Astrocyte of the spinal cord (primary cell): ENCODE data around the gene MRPS26.
A peak's percentile ranks its signal among the peaks of the same experiment; 100 is the strongest.

Source experiments
- DNase-seq: peaks from one replicate; pipeline ENCODE4 v3.0.0; 2011; ENCODE audit warnings: low read depth, low spot score
- H3K4me3 ChIP-seq: 2 replicates; pipeline ENCODE4 v1.5.1; 2011; ENCODE audit warnings: low read depth, mild to moderate bottlenecking, low read length, moderate library complexity
- in situ Hi-C: cut with HindIII; loops from 2 replicates; pipeline ENCODE4 v1.10.0; 2017; ENCODE audit warnings: low sequenced_read_pairs
- TF ChIP-seq, protein P1 (sequence below): IDR thresholded peaks from 2 replicates; pipeline ENCODE4 v1.5.1; 2012; ENCODE audit warnings: low read depth, mild to moderate bottlenecking, low read length, inconsistent platforms

The MRPS26 gene

DNA sequence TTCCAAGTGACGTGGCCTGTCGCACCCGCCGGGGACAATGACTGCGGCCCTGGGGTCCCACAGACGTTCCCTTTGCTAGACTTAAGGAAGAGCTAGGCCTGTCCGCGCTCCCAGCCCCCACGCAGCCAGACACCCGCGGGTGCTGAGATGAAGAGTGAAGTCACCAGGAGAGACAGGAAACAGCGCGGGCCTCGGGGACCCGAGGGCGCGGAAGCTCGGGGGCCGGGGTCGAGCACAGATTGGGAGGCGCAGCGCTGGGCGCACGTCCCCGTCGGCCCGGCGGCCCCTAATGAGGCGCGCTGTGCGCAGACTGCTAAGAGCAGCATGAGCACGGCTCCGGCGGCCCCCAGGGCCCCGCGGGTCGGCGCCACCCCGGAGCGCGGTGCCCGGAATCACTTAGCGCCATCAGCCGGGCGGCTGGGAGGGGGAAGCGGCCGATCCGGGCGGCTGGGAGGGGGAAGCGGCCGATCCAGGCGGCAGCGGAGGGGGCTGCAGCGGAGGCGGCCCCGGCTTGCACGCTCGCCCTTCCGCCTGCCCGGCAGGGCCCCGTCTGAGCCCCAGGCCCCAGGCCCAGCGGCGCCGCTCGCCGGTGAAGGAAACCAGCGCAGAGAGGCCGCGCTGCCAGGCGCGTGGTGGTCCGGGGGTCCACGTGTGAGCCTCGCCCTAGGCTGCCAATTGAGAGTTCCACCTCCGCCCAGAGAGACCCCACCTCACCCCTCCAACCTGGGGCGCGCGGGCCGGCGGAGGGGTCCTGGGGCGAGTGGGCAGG is 46.9 kb downstream of the MRPS26 start:
- H3K4me3 ChIP-seq: peak overlapping the region; percentile 3
- TF ChIP-seq, protein P1, sequence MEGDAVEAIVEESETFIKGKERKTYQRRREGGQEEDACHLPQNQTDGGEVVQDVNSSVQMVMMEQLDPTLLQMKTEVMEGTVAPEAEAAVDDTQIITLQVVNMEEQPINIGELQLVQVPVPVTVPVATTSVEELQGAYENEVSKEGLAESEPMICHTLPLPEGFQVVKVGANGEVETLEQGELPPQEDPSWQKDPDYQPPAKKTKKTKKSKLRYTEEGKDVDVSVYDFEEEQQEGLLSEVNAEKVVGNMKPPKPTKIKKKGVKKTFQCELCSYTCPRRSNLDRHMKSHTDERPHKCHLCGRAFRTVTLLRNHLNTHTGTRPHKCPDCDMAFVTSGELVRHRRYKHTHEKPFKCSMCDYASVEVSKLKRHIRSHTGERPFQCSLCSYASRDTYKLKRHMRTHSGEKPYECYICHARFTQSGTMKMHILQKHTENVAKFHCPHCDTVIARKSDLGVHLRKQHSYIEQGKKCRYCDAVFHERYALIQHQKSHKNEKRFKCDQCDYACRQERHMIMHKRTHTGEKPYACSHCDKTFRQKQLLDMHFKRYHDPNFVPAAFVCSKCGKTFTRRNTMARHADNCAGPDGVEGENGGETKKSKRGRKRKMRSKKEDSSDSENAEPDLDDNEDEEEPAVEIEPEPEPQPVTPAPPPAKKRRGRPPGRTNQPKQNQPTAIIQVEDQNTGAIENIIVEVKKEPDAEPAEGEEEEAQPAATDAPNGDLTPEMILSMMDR: no peak
- DNase-seq: no peak
- in situ Hi-C loops: no loop called here

DNA sequence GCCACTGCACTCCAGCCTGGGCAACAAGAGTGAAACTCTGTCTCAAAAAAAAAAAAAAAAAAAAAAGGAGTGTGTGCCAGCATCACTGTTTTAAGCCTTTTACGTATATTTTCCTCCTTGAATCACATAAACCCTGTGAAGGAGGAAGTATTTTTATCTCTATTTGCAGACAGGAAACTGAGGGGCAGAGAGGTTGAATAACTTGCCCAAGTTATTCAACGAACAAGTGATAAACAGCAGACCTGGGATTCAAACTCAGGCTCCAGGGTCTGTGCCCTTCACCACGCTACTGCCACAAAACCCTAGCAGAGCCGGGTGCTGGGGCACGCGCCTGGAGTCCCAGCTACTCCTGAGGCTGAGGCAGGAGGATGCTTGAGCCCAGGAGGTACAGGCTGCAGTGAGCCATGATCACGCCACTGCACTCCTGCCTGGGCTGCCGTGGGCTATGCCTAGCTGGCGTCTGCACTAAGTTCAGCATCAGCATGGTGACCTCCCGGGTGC is 48.1 kb downstream of the MRPS26 start:
- in situ Hi-C loops: no loop called here
- DNase-seq: no peak
- TF ChIP-seq, protein P1: no peak
- no peak overlapping the region for H3K4me3 ChIP-seq

DNA sequence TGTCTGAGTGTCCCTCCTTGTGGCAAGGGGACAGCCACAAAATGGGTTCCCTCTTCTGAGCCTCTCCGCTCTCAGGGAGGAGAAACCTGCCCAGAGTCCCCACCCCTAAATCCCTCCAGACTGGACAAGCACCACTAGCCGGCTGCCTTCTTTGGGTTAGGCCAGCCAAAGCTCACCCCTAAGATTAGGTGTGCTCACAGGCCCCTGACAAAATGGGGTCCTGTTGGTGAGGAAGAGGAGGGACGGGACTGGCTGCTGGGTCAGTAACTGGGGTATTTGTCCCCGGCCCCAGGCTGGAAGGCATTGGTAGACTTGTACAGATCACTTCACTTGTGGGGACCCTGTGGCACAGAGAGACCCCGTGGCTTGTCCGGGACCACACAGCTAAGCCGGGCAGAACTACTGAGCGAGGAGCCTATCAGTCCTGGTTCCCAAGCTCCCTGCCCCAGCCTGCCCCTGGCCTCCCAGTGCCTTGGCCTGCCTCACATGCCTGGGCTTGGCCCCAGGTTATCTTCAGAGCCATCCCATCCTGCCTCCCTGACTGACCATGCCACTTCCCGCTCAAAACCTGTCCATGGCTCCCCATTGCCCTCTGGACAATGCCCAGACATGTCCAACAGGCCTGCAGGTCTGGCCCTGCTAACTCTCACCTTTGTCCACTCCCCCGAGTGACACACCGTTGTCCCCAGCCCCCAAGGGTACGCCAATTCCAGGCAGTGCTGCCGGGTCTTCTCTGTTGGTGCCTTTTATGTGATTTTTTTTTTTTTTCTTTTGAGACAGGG is 49.2 kb downstream of the MRPS26 start:
- H3K4me3 ChIP-seq: no peak overlapping the region

More for the DNA sequence above, 49.2 kb downstream of the MRPS26 start:
- in situ Hi-C loops: no loop called here
- no peak for DNase-seq
- TF ChIP-seq, protein P1: no peak
